ENCODE results near the gene CAPN3.
"Not testable (repeated sequence)": the region's sequence is repeated elsewhere in the genome, so short reads cannot be mapped to it uniquely, and the experiment has no call there.

Gene CAPN3

GRCh38 chr15:42359249-42359648 lies at the start of gene CAPN3:
CAPN3 (plus strand) TSS chr15:42359501; CDS start chr15:42359806, 305 bp downstream.
- FAIRE-seq = no peak

GRCh38 chr15:42313463-42313862 lies 45.8 kb upstream of the CAPN3 start:
- no peak for FAIRE-seq

DNA sequence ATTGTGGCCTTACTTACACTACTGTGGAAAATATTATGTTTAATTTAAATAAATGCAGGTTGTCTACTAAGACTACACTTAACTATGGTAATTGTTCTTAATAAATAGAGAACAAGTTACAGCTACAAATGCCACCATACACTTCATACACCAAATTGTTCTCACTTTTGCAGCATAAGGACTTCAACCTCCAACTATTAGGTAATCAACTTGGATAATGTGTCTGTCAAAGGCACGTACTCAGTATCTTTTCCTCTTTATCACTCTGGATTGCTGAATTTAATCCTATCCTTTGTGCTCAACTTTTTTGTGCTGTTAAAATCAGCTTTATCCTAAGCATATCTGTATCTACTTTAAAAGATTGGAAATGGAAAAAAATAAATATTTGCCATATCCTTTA lies 44.5 kb upstream of the CAPN3 start:
- no peak for FAIRE-seq

- FAIRE-seq = no peak
Measured at GRCh38 chr15:42315521-42315920, 43.8 kb upstream of the CAPN3 start.

DNA sequence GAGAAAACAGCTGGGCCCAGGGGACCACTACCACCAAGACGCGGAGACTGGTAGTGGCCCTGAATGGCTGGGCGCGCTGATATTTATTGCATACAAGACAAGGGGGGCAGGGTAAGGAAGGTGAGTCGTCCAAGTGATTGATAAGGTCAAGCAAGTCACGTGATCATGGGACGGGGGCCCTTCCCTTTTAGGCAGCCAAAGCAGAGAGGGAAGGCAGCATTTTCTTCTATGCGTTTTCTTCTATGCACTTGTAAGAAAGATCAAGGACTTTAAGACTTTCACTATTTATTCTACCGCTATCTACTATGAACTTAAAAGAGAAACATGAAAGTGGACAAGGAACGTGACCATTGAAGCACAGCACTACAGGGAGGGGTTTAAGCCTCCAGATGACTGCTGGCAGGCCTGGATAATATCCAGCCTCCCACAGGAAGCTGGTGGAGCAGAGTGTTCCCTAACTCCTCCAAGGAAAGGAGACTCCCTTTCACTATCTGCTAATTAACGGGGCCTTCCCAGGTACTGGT lies 43.0 kb upstream of the CAPN3 start:
- FAIRE-seq = not testable (repeated sequence)

- no peak for FAIRE-seq
Measured at GRCh38 chr15:42319206-42319605, 40.1 kb upstream of the CAPN3 start.

- no peak for FAIRE-seq
Measured at GRCh38 chr15:42324308-42324707, 35.0 kb upstream of the CAPN3 start.

- no peak for FAIRE-seq
Measured at GRCh38 chr15:42329161-42329560, 30.1 kb upstream of the CAPN3 start.

GRCh38 chr15:42329992-42330391 lies 29.3 kb upstream of the CAPN3 start:
- FAIRE-seq = no peak

DNA sequence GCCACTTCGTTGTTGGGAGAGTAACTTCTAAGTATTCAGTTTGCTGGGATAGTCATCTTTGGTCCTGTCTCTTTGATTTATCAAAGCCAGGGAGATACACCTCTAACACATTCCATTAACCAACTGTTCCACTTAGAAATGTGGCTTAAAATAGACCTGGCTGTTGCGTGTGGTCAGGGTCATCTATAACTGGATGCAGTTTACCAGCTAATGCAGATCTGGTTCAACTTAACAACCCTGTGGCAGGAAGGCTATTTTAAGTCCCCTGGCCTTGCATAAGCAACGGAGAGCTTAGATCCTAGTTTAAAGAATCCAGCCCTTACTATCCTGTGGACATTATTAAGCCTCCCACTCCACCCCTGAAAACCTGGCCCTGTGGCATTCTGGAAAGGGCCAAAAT lies 28.1 kb upstream of the CAPN3 start:
- no peak for FAIRE-seq

DNA sequence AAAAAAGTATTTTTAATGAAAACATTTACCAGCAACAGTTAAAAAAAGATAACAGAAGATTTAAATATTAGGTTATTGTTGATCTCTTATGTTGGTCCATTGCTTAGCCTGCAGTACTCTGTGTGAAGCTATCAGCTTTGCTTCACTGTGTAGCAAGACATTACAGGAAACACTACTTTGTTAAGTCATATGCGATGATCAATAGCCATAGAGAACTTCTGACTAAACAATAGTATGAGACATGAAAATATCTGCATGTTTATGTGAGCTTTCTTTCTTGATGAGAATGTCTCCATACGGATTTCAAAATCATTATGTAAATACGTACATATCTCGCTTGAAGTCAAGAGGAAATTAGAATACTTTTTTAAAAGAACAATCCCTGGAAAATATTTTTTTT lies 27.0 kb upstream of the CAPN3 start:
- FAIRE-seq = no peak

DNA sequence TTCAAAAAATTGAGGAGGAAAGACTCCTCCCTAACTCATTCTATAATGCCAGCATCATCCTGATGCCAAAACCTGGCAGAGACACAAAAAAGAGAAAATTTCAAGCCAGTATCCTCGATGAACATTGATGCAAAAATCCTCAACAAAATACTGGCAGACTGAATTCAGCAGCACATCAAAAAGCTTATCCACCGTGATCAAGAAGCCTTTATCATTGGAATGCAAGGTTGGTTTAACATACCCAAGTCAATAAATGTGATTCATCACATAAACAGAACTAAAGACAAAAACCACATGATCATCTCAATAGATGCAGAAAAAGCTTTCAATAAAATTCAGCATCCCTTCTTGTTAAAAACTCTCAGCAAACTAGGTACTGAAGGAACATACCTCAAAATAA lies 24.2 kb upstream of the CAPN3 start:
- no peak for FAIRE-seq

- not testable (repeated sequence) for FAIRE-seq
Measured at GRCh38 chr15:42336650-42337049, 22.7 kb upstream of the CAPN3 start.

DNA sequence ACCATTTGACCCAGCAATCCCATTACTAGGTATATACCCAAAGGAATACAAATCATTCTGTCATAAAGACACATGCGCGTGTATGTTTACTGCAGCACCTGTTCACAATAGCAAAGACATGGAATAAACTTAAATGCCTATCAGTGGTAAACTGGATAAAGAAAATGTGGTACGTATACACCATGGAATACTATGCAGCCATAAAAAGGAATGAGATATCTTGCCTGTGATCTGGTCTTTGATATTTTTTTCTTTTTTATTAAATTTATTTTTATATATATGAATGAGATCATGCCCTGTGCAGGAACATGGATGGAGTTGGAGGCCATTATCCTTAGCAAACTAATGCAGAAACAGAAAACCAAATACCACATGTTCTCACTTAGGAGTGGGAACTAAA lies 22.2 kb upstream of the CAPN3 start:
- not testable (repeated sequence) for FAIRE-seq

DNA sequence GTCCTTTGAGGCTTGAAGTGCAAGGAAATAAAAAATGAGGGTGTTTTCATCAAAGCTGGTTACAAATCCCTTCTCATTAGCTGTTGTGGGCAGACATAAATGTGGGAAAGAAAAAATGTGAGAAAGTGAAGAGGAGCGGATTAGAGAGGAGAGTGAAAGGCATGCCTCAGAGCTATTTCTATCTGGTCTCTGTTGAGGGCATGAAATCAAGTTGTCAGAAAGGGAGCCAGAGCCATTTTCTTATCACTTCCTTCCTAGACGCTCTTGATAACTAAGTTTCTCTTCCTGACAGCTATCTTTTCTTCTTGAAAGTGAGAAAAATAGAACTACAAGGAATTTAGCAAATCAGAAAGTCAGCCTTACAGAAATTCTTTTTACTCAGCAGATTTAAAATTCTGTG lies 20.8 kb upstream of the CAPN3 start:
- FAIRE-seq = no peak

DNA sequence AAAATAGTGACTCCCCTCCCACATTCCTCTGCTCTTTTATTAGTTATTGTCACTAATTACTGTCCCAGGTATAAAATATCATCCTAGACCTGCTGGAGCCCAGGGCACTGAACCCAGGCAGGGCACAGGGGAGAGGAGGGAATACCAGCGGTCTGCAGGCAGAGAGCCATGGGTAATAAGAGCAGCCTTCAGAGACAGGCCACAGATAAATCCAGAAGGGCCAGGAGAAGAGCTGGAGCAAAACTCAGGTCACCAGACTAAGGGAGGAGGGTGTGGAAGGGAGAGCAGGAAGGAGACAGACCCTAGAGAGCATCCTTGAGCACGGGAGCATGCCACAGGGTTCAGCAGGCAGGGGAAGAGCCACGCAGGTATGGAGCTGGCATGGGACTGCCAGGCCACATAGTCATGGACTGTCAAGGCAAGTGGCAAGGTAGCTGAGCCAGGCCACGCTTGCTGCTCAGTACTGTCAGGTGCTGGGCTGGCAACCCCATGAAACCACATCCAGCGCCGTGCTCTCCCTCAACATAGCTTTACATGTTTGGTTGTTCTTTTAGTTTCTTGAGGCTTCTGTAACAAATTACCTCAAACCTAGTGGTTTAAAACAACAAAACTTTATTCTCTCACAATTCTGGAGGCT lies 15.6 kb upstream of the CAPN3 start:
- FAIRE-seq = no peak

GRCh38 chr15:42344763-42345162 lies 14.5 kb upstream of the CAPN3 start:
- no peak for FAIRE-seq

DNA sequence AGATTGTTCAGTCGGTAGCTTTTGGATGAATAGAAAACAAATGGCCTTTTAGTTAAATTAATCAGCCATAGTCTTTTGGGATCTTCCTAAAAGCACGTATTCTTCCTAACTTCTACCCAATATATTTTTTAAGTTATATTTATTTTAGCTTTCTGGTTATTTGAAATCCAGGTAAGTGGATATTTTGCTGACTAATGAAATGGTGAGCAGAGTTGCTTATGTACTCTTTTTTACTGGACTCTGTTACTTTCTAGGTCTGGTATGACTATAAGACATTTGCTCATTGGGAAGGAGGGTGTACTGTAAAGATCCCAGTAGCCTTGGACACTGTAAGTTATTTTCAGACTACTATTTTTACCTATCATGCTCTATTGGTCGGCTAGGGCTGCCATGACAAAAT lies 13.8 kb upstream of the CAPN3 start:
- FAIRE-seq = no peak

- no peak for FAIRE-seq
Measured at GRCh38 chr15:42348083-42348482, 11.2 kb upstream of the CAPN3 start.

GRCh38 chr15:42349186-42349585 lies 10.1 kb upstream of the CAPN3 start:
- FAIRE-seq = no peak

- no peak for FAIRE-seq
Measured at GRCh38 chr15:42352401-42352800, 6.9 kb upstream of the CAPN3 start.

DNA sequence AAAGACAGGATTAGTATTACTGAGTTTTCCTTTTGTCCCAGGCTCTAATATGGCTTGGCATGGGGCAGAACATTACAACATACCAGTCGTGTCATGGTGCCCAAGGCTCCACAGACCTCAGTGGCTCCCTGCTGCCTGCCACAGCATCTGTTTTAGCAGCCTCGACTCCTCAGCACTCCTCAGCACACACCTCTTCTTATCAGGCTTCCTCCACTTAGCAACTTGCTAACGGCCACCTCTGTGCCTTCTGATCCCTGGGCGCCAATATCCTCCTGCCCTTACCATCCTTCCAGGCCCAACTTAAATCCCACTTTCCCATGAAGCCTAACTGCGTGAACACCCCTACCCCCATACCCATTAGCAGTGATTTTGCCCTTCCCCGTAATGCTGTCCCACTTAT lies 6.2 kb upstream of the CAPN3 start:
- no peak for FAIRE-seq

DNA sequence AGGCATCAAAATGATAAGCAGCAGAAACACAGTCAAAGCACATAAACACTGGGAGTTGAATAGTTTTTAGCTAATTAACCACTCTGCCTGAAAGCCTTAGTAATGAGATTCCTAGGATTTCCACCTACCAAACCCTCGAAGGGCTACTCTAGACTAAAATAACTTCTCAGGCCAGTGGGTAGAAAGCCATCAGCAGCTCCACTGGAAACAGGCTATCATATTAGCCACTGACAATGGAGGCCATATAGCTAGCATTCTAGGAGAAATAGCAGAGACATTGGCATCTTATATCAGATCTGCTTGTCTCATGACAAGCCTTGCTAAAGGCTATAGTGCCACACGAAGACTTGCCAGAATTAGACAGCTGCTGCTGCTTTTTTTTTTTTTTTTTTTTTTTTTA lies 4.5 kb upstream of the CAPN3 start:
- FAIRE-seq = no peak

DNA sequence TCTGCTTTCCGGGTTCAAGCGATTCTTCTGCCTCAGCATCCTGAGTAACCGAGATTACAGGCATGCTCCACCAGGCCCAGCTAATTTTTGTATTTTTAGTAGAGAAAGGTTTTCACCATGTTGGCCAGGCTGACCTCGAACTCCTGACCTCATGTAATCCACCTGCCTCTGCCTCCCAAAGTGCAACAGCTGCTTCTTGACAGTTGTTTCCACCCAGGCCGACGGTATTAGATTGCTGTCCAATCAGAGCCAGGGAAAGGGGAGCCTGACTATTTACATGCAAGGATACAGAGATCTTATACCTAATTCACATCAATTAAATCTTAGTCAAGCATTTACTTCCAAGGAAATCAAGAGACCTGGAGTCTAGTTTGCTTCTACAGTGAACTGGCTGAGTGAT lies 4.0 kb upstream of the CAPN3 start:
- FAIRE-seq = no peak

GRCh38 chr15:42356851-42357250 lies 2.5 kb upstream of the CAPN3 start:
- no peak for FAIRE-seq

All from colon (tissue), 2 donors.